ENCODE results near the gene CAPN14. TPM values are rescaled to one million over a fixed set of nuclear protein-coding genes. Genes with fewer than 3 reads are reported as not detected.

Gene CAPN14
- polyA plus RNA-seq, 4 donors = 0.04 to 0.09 (median 0.07) TPM

GRCh38 chr2:31228717-31229116 lies 11.4 kb upstream of the CAPN14 start:
- DNase-seq (ENCODE audit: low read depth in 4 of 4, low spot score in 3 of 4) = no peak

GRCh38 chr2:31227711-31228125 lies 10.4 kb upstream of the CAPN14 start:
- DNase-seq (ENCODE audit: low read depth in 4 of 4, low spot score in 3 of 4) = no peak

GRCh38 chr2:31227110-31227509 lies 9.8 kb upstream of the CAPN14 start:
- no peak for DNase-seq (ENCODE audit: low read depth in 4 of 4, low spot score in 3 of 4)

- DNase-seq (ENCODE audit: low read depth in 4 of 4, low spot score in 3 of 4) = no peak
Measured at GRCh38 chr2:31226266-31226665, 9.0 kb upstream of the CAPN14 start.

- DNase-seq (ENCODE audit: low read depth in 4 of 4, low spot score in 3 of 4) = no peak
Measured at GRCh38 chr2:31223749-31224148, 6.4 kb upstream of the CAPN14 start.

DNA sequence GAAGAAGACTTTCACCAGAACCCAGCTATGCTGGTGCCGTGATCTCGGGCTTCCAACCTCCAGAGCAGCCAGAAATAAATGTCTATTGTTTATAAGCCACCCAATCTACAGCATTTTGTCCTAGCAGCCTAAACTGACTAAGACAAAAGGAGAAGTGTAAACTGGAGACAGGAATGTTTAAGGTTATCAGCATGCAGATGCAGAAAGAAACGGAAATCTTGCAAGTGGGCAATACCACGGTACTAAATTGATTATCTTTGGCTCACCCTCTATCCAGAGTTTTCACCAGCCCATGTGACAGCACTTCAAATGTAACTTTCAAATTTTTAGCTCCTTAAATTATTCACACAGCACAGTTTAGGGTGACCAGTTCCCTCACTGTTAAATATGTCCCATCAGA lies 5.7 kb upstream of the CAPN14 start:
- no peak for DNase-seq (ENCODE audit: low read depth in 4 of 4, low spot score in 3 of 4)

GRCh38 chr2:31222071-31222470 lies 4.8 kb upstream of the CAPN14 start:
- DNase-seq (ENCODE audit: low read depth in 4 of 4, low spot score in 3 of 4) = no peak

DNA sequence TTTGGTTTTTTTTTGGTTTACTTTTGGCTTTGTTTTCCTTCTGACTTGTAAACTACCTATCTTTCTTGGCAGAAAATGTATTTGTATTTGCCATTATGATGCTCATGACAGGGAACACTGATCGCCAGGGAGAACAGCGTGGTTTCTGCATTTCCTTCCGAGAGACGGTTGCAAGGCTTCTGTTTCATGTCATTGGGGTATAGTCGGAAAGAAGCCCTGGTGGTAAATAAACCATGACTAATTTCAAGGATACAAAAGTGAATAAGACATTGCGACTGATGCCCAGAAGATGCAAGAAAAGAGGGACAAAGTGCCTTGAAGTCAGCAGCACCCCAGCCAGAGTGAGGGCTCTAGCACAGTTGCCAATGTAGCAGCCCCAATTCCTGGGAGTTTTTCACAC lies 4.2 kb upstream of the CAPN14 start:
- no peak for DNase-seq (ENCODE audit: low read depth in 4 of 4, low spot score in 3 of 4)

DNA sequence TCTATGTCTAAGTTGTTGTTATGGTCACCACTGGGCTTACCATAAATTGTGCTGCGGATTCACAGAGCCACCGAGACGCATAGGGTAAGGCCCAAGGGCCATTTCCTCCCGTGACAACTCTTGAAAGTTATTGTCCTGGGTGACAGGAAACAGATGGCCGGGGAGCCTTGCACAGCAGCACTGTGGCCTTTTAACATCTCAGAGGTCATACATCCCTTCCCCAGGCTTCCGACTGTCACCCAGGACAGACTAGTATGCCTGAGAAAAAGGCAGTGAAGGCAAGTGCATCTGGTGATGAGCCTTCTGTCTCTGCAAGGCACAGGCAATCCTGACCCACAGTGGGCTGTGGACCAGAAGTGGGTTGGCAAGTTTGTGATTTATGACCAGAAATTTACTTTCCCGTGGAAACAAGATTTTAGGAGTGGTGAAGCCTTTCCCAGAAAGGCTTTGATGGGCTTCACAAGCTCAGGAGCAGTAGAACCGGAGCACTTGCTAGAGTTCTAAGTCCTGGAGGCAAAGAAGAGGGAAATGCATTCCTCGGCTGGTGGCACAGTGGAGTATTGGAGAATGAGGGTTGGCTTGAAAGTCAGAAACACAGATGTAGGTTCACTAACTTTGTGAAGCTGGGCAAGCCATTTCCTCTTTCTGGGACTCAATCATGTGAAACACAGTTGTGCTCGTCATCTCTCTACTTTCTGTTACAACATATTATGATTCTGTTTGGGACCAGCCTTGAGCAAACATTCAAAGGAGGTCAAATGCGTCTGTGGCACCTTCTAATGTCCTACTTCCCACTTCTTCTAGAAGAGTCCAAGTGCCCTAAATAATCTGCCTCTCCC lies 2.0 kb upstream of the CAPN14 start:
- DNase-seq (ENCODE audit: low read depth in 4 of 4, low spot score in 3 of 4) = no peak

DNA sequence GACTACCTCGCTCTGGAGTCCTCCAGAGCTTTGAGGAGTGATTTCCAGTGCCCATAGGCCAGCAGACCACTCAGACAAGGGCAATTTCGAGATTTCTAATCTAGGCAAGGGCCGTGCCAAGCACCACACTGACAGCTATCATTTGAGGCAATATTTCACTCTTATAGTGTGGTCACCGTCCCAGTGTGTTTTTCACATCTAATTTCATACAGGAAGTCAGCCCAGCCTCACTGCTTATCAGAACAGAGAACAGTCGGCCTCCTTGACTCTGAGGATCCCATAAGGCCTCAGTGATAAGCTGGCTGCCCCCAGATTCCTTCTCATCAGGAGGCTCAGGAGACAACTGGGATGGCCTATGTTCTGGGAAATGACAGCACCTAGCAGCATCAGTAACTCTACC lies 581 bp downstream of the CAPN14 start:
- DNase-seq (ENCODE audit: low read depth in 4 of 4, low spot score in 3 of 4) = no peak

DNA sequence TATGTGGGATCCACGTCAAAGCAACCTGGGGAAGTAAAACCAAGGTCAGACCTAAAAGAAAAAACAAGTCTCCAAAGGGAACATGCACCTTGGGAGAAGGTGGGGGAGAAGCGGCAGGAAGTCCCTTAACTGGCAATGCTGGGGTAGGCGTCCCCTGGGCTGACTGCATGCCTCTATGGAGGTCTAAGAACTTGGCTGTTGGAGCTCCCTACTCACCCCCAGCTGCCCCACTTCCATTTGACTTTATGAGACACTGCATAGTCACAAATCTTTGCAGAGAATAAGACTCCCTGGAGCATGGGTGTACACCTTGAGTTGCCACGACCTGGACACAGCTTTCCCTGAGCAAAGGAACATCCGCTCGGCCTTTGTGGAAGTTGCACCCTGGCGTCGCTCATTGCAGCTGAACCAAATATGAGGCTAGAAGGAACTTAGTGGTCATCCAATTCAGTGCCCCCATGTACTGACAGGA lies 2.8 kb downstream of the CAPN14 start:
- DNase-seq (ENCODE audit: low read depth in 4 of 4, low spot score in 3 of 4) = no peak

DNA sequence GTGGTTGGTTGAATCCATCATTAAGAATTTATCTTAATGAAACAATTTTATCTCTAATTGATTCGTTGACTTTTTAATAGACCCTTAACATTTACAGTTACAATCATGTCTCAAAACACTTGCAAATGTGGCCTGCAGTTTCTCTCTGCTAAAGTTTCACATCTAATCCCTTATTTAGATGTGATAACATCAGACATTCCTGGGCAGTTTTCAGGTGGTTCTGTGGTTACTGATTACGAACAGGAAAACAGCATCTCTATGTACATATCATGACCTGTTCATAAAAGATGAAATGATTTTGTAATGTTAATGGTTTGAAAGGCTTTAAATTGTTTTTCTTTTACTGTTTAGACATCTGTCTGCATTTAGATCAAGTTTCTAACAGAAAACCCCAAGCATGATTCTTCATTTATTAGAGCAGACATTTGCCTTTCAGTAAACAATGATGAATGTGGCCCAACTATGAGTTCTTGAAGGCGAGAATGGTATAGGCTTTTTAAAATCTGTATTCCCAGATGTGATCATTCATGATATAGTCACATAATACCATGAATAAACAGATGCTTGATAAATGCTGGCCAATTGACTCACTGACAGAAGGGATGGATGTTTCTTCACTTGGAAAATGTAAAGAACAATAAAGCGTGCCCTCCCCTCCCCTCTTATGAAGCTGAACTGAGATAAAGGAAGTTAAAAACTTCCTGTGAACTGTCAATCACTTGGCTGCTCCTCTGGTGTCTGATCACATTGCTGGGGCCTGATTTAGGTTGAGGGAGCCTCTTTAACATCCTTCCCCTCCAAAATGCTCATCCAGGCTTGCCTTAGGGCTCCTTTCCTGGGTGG lies 3.5 kb downstream of the CAPN14 start:
- no peak for DNase-seq (ENCODE audit: low read depth in 4 of 4, low spot score in 3 of 4)

GRCh38 chr2:31212659-31213600 lies 4.4 kb downstream of the CAPN14 start:
- DNase-seq (ENCODE audit: low read depth in 4 of 4, low spot score in 3 of 4) = no peak

GRCh38 chr2:31208240-31208639 lies 9.1 kb downstream of the CAPN14 start:
- no peak for DNase-seq (ENCODE audit: low read depth in 4 of 4, low spot score in 3 of 4)

GRCh38 chr2:31207790-31208189 lies 9.5 kb downstream of the CAPN14 start:
- DNase-seq (ENCODE audit: low read depth in 4 of 4, low spot score in 3 of 4) = no peak

DNA sequence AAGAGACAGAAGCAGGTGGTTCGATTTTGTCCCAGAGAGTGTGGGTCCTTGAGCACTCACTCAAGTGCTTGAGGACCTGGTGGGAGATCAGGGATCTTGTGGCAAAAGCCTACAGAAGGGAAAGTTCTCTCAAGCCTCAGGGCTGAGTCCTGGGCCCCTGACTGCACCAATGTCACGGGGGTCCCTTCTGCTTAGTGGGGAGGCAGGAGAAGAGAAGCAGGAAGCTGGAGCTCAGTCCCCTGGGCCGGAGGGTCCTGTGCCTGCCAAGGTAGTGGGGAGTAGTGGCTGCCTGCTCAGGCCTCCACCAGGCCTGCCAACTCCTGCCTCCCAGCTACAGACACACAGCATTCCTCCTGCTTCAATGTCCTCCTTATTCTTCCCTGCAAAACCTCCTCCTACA lies 11.7 kb downstream of the CAPN14 start:
- DNase-seq (ENCODE audit: low read depth in 4 of 4, low spot score in 3 of 4) = no peak

- no peak for DNase-seq (ENCODE audit: low read depth in 4 of 4, low spot score in 3 of 4)
Measured at GRCh38 chr2:31205186-31205585, 12.1 kb downstream of the CAPN14 start.

DNA sequence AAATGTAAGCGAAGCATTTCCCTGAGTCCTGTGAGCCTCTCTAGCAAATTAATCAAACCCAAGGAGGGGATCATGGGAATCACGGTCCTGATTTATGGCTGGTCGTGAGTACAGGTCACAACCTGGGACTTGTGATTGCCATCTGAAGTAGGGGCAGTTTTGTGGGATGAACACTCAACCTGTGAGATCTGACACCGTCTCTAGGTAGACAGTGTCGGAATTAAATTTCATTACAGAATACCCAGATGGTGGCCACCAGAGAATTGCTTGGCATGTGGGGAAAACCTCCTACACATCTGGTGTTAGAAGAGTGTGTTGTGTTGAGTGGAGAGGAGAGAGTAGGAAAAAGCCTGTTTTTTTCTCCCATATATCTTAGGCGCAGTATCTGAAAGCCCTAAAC lies 12.5 kb downstream of the CAPN14 start:
- peak in 3 of 4 donors; percentile 5 to 37 (median 10) for DNase-seq (ENCODE audit: low read depth in 4 of 4, low spot score in 3 of 4)

DNA sequence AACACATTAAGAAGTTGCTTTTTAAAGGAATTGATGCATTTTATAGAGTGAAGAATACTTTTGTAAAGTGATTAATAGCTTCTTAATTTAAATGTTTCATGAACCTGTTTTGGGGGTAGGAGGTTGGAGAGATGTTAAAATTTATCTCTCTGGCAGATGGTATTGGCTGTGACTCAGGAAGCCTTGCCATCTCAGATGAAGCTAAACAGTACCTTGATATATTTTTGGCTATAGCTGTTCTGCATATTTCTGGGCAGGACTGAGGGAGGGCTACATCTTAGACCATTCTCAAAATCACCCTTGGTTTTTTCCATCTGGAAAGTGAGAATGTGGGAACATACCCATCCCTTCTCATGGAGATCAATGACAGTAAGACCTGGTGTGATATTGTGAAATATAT lies 13.4 kb downstream of the CAPN14 start:
- DNase-seq (ENCODE audit: low read depth in 4 of 4, low spot score in 3 of 4) = no peak

DNA sequence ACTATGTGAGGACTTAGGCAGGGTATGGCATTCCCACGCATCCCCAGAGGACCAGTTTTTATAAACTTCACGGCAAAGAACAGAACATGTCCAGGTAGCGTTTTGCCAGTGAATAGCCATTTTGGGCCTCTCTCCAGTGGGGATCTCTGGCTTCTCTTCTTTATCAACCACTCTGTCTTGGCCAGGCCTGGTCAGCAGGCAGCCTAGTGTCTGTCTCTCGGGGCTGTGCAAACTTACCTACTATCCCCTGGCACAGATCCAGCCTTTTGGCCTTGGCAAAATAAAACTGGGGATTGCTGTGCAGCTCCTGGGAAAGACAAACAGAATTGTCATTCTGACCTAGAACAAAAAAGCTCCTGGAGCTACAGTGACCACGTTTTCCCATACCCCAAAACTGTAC lies 14.5 kb downstream of the CAPN14 start:
- no peak for DNase-seq (ENCODE audit: low read depth in 4 of 4, low spot score in 3 of 4)

GRCh38 chr2:31202041-31202440 lies 15.3 kb downstream of the CAPN14 start:
- no peak for DNase-seq (ENCODE audit: low read depth in 4 of 4, low spot score in 3 of 4)
